ENCODE results near the gene PLCB4. TPM values are rescaled to one million over a fixed set of nuclear protein-coding genes. Genes with fewer than 3 reads are reported as not detected.

The PLCB4 gene
- total RNA-seq, 4 donors from 2014 or later, result 4.4 to 11.5 (median 8.7) TPM

DNA sequence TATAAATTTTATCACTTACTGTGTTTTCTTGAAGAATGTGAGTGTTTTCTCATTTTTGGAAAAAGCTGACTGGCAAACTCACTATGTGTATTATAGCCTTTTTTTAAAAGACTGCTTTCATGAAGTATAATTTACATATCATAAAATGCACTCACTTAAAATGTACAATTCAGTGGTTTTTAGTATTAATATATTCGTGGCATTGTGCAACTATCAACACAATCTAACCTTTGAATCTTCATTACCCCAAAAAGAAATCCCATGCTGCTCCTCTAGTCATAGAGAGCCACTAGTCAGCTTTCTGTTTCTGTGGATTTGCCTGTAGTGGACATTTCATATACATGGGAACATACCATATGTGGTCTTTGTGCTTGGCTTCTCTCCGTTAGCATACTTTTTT, 143.8 kb downstream of the PLCB4 start:
- TF ChIP-seq, protein P1, sequence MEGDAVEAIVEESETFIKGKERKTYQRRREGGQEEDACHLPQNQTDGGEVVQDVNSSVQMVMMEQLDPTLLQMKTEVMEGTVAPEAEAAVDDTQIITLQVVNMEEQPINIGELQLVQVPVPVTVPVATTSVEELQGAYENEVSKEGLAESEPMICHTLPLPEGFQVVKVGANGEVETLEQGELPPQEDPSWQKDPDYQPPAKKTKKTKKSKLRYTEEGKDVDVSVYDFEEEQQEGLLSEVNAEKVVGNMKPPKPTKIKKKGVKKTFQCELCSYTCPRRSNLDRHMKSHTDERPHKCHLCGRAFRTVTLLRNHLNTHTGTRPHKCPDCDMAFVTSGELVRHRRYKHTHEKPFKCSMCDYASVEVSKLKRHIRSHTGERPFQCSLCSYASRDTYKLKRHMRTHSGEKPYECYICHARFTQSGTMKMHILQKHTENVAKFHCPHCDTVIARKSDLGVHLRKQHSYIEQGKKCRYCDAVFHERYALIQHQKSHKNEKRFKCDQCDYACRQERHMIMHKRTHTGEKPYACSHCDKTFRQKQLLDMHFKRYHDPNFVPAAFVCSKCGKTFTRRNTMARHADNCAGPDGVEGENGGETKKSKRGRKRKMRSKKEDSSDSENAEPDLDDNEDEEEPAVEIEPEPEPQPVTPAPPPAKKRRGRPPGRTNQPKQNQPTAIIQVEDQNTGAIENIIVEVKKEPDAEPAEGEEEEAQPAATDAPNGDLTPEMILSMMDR (IDR thresholded peaks at IDR 0.05; ENCODE audit: low read depth), result no peak

- TF ChIP-seq, protein P1 (IDR thresholded peaks at IDR 0.05; ENCODE audit: low read depth), result no peak
Observed at GRCh38 chr20:9214685-9215084, 145.8 kb downstream of the PLCB4 start.

DNA sequence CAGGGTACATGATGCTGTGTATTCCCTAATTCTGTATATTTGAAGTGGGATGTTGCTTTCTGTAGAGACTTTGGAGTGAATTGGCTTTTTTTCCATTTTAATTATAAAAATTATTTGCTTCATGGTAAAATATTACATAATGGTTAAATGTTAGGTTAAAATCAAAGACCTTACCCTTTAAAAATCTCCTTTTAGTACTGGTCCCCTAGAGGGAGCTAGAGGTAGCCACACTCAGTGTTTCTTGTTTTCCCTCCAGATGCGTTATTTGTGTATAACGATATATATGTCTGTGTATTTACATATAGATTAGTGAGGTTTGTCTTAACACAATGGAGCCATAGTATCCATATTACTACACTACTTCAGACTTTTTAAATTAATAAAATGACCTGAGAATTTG, 146.7 kb downstream of the PLCB4 start:
- TF ChIP-seq, protein P1 (IDR thresholded peaks at IDR 0.05; ENCODE audit: low read depth), result no peak

DNA sequence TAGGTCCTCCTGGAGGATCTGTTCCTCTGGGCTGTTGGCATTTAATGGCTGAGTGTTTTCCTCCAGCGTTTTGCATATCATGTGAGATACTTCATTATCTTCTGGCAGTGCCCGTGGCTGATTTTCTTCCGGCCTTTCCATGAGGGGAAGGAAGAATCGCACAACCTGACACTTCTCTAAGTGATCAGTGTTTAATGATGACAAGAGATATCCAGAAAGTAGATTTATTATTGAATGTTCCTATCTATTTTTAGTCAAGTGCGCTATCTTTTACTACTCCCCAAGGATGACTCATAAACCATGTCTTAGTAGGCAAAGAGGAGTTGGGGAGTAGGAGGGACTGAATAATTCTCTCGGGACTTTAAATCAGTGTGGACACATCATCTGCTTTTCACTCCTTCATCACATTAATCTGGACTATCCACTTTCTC, 149.7 kb downstream of the PLCB4 start:
- TF ChIP-seq, protein P1 (IDR thresholded peaks at IDR 0.05; ENCODE audit: low read depth), result no peak

DNA sequence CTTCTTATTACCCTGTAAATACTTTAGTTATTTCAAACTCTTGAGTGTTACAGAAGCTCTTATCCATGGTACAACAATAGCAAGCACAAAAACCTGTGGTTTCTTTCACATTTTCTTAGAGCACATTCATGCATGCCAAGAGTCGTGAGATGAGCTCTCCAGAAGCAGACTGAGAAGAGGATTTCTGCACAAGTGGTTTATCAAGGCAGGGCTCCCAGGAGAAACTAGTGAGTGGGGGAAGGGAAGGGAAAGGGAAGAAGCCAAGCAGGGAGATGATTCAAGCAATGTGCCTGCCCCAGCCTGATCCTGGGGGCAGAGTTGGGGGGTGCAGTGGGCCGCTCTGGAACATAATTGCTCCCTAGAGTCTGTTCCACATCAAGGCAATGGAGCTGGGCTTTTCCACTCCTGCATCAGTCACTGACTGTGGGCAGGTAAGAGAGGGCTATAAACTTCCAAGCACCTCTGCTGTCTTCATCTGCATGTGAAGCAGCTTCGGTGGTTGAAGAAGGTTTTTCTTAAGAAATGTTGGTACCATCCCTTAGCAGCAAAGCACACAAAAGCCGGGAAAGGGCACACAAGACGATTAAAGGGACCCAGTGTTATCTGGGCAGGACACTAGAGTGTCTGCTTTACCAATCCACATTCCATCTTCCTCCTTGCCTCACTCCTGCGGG, 152.1 kb downstream of the PLCB4 start:
- TF ChIP-seq, protein P1 (IDR thresholded peaks at IDR 0.05; ENCODE audit: low read depth), result no peak

GRCh38 chr20:9223296-9223695, 154.4 kb downstream of the PLCB4 start:
- TF ChIP-seq, protein P1 (IDR thresholded peaks at IDR 0.05; ENCODE audit: low read depth), result no peak

- TF ChIP-seq, protein P1 (IDR thresholded peaks at IDR 0.05; ENCODE audit: low read depth), result no peak
Observed at GRCh38 chr20:9225879-9226278, 157.0 kb downstream of the PLCB4 start.
